ENCODE results near the gene TMEM163.

Gene TMEM163

GRCh38 chr2:134690629-134691215 lies 28.1 kb downstream of the TMEM163 start:
- no peaks in the 10 kb centered on the region for H3K4me1 Mint-ChIP-seq
- no peak for TF ChIP-seq CTCF (IDR thresholded peaks at IDR 0.05)

GRCh38 chr2:134689315-134689714 lies 29.5 kb downstream of the TMEM163 start:
- H3K27ac Mint-ChIP-seq = no peak overlapping the region
- TF ChIP-seq CTCF (IDR thresholded peaks at IDR 0.05) = no peak
- H3K4me3 Mint-ChIP-seq = no peak overlapping the region
- H3K36me3 Mint-ChIP-seq (ENCODE audit: low read depth) = no peaks in the 10 kb centered on the region
- peaks cover 3% of the 10 kb centered on the region for H3K27me3 Mint-ChIP-seq (ENCODE audit: low read depth, poor library complexity)
- no peak for DNase-seq
- no peaks in the 10 kb centered on the region for H3K4me1 Mint-ChIP-seq
- H3K9me3 Mint-ChIP-seq = no peaks in the 10 kb centered on the region

More at GRCh38 chr2:134690629-134691215, 28.1 kb downstream of the TMEM163 start:
- no peak for DNase-seq
- Mint-ChIP-seq H3K36me3 (ENCODE audit: low read depth) (no peaks in the 10 kb centered on the region), H3K9me3 (no peaks in the 10 kb centered on the region), H3K27ac (no peak overlapping the region), H3K27me3 (ENCODE audit: low read depth, poor library complexity) (peaks cover 3% of the 10 kb centered on the region), H3K4me3 (no peak overlapping the region)

- no peak overlapping the region for H3K4me3 Mint-ChIP-seq
- peaks cover 11% of the 10 kb centered on the region for H3K27me3 Mint-ChIP-seq (ENCODE audit: low read depth, poor library complexity)
- TF ChIP-seq CTCF (IDR thresholded peaks at IDR 0.05) = no peak
- no peaks in the 10 kb centered on the region for H3K36me3 Mint-ChIP-seq (ENCODE audit: low read depth)
- H3K27ac Mint-ChIP-seq = no peak overlapping the region
- no peak for DNase-seq
- H3K4me1 Mint-ChIP-seq = peaks cover 6% of the 10 kb centered on the region
- H3K9me3 Mint-ChIP-seq = no peaks in the 10 kb centered on the region
These were observed 32.8 kb downstream of the TMEM163 start for GRCh38 chr2:134685967-134686366.

- H3K27me3 Mint-ChIP-seq (ENCODE audit: low read depth, poor library complexity) = peaks cover 8% of the 10 kb centered on the region
- H3K27ac Mint-ChIP-seq = no peak overlapping the region
- H3K9me3 Mint-ChIP-seq = no peaks in the 10 kb centered on the region
- H3K36me3 Mint-ChIP-seq (ENCODE audit: low read depth) = no peaks in the 10 kb centered on the region
- H3K4me3 Mint-ChIP-seq = no peak overlapping the region
- peaks cover 20% of the 10 kb centered on the region for H3K4me1 Mint-ChIP-seq
- no peak for TF ChIP-seq CTCF (IDR thresholded peaks at IDR 0.05)
- no peak for DNase-seq
These were observed 35.2 kb downstream of the TMEM163 start for GRCh38 chr2:134683561-134684112.

- Mint-ChIP-seq H3K36me3 (ENCODE audit: low read depth) (no peaks in the 10 kb centered on the region), H3K9me3 (no peaks in the 10 kb centered on the region), H3K27ac (no peak overlapping the region), H3K4me1 (peaks cover 24% of the 10 kb centered on the region), H3K4me3 (no peak overlapping the region), H3K27me3 (ENCODE audit: low read depth, poor library complexity) (peaks cover 8% of the 10 kb centered on the region)
- no peak for TF ChIP-seq CTCF (IDR thresholded peaks at IDR 0.05)
- no peak for DNase-seq
These were observed 36.1 kb downstream of the TMEM163 start for GRCh38 chr2:134682726-134683125.

GRCh38 chr2:134681201-134681600 lies 37.6 kb downstream of the TMEM163 start:
- no peak for DNase-seq
- Mint-ChIP-seq H3K4me1 (peaks cover 38% of the 10 kb centered on the region), H3K27me3 (ENCODE audit: low read depth, poor library complexity) (peaks cover 14% of the 10 kb centered on the region), H3K36me3 (ENCODE audit: low read depth) (no peaks in the 10 kb centered on the region), H3K9me3 (no peaks in the 10 kb centered on the region), H3K4me3 (no peak overlapping the region), H3K27ac (no peak overlapping the region)
- TF ChIP-seq CTCF (IDR thresholded peaks at IDR 0.05) = no peak

All from nephron progenitor cell (in vitro differentiated cells).